Measurements from ENCODE around the gene CORO7.

- TF ChIP-seq, protein P1, sequence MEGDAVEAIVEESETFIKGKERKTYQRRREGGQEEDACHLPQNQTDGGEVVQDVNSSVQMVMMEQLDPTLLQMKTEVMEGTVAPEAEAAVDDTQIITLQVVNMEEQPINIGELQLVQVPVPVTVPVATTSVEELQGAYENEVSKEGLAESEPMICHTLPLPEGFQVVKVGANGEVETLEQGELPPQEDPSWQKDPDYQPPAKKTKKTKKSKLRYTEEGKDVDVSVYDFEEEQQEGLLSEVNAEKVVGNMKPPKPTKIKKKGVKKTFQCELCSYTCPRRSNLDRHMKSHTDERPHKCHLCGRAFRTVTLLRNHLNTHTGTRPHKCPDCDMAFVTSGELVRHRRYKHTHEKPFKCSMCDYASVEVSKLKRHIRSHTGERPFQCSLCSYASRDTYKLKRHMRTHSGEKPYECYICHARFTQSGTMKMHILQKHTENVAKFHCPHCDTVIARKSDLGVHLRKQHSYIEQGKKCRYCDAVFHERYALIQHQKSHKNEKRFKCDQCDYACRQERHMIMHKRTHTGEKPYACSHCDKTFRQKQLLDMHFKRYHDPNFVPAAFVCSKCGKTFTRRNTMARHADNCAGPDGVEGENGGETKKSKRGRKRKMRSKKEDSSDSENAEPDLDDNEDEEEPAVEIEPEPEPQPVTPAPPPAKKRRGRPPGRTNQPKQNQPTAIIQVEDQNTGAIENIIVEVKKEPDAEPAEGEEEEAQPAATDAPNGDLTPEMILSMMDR (IDR thresholded peaks at IDR 0.05; ENCODE audit: low read depth, low read length), result peak; percentile 93
- TF ChIP-seq EZH2phosphoT487 (IDR thresholded peaks at IDR 0.05; ENCODE audit: low read depth), result no peak
Measured at GRCh38 chr16:4404247-4404966, 12.0 kb downstream of the CORO7 start.

Data from OCI-LY3 (cell line).